ENCODE results near the gene MACF1. TPM values are rescaled to one million over a fixed set of nuclear protein-coding genes. Genes with fewer than 3 reads are reported as not detected.
"Not testable (repeated sequence)": the region's sequence is repeated elsewhere in the genome, so short reads cannot be mapped to it uniquely, and the experiment has no call there.

MACF1 gene
- total RNA-seq, 1 donor from 2014 or later = 584 TPM

DNA sequence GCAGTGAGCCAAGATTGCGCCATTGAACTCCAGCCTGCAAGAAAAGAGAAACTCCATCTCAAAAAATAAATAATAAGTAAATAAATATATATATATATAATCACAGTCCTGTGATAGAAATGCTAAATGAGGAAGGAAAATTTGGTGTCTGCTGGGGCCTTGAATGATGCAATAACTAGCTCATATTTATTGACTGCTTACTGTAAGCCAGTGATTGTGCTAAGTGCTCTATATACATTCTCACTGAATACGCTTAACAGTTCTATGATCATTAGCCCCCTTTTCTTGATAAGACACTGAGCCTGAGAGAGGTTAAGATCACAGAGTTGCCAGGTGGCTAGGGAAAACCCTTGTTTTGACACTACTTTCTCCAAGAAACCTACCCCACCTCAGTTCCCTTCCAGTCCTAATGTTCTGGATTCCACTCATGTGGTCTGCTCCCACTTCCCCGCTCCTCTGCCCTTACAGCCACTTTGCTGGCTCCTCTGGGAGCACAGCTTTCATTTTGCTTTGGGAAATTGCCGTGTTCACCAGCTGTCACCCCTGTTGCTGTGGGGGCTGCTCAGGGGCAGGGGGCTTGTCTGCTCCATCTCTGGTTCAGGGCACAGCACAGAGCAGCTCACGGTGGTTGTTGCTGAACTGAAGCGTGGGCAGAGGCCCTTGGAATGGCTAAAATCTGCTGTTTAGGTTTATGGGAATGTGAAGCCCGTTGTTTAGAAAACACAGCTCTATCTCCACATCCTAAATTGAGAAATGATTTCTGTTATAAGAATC, 284.5 kb downstream of the MACF1 start:
- DNase-seq (ENCODE audit: low read depth, low spot score) = no peak

DNA sequence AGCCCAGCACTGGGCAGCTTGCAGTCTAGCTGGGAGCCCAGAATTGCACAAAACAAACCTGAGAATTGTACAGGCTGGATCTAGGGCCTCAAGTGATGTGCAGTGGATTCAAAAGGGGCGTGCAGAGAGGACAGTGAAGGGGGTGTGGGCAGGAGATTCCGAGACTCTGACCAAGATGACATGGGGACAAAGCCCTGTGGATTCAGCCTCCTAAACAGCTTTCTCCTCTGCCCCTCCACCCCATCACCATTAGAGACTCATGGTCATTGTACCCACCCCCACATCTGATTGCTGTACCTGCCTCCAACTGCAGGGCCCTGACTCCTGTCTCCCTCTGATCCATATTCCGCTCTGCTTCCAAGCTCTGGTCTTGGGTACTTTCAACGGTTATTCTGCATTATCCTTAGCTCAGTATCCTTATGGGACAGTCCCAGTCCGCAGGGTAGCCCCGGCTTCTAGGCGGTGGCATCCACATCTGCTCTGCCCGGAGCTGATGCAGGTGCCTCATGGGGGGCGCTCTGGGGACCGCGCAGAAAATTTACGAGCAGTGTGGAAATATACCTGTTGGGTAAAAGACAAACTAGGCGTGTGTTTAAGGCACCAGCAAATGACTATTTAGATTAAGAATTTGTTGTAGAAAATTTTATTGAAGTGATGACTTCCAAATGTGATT, 285.2 kb downstream of the MACF1 start:
- DNase-seq (ENCODE audit: low read depth, low spot score) = no peak

DNA sequence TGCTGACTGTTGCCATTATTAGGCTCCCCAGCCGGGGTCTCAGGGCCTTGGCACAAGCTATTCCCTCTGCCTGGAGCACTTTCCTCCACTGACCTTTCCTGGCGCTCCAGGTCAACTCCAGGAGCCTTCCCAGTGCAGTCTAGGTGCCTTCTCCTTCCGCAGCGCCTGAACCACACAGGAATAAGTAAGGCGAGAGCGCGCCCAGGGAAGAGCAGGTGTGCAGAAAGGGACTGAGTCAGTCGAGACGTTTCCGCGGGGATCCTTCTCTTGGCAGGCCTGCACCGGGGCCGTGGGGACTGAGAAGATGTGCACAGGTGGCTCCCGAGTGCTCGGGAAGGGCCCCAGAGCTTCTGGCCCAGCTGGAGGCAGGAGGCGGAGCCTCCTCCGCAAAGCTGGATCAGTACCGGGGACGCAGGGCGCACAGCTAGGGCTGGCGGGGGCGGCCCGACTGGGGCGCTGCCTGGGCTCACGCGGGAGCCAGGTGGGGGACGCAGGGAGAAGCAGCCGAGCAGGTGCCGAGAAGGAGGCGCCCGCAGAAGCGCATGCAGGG, 286.2 kb downstream of the MACF1 start:
- DNase-seq (ENCODE audit: low read depth, low spot score) = no peak

DNA sequence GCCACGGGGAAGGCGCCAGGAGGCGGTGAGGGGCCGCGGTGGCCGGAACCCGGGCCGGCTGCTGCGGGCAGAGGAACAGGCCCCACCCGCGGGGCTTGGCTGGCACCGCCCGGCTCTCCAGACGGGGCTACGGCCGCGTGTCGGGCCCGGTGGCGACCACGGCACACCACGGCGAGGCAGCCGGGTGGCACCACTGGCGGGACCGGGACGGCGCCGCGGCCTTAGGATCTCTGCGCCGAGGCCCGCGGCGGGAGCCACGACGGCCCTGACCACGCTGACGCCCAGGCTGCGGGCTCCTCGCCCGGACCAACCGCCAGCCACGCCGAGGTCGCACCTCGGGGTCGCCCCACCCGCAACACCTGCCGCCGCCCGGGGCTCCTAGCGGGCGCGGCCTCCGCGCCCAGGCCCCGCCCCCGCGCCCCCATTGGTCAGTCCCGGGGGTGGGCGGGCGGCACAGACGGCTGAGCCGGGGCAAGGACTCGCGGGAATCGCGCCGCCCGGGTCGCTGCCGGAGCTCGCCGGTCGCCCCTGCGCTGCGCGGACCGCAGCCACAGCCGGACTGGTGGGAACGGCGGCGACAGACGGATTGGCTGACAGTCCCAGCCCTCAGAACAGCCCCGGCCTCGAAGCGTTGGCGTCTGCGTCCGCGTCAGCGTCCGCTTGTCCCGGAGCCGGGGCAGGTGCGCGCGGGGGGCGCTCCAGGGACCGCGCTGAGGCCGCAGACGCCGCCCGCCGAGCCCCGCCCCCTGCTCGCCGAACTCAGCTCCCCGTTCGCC, 286.8 kb downstream of the MACF1 start, which contains the start of gene BMP8A:
Gene BMP8A, plus strand, starts transcription at position 491 of the 776 bp plus-strand sequence. CDS start 356 bp downstream, outside the sequence.
- no peak for DNase-seq (ENCODE audit: low read depth, low spot score)

DNA sequence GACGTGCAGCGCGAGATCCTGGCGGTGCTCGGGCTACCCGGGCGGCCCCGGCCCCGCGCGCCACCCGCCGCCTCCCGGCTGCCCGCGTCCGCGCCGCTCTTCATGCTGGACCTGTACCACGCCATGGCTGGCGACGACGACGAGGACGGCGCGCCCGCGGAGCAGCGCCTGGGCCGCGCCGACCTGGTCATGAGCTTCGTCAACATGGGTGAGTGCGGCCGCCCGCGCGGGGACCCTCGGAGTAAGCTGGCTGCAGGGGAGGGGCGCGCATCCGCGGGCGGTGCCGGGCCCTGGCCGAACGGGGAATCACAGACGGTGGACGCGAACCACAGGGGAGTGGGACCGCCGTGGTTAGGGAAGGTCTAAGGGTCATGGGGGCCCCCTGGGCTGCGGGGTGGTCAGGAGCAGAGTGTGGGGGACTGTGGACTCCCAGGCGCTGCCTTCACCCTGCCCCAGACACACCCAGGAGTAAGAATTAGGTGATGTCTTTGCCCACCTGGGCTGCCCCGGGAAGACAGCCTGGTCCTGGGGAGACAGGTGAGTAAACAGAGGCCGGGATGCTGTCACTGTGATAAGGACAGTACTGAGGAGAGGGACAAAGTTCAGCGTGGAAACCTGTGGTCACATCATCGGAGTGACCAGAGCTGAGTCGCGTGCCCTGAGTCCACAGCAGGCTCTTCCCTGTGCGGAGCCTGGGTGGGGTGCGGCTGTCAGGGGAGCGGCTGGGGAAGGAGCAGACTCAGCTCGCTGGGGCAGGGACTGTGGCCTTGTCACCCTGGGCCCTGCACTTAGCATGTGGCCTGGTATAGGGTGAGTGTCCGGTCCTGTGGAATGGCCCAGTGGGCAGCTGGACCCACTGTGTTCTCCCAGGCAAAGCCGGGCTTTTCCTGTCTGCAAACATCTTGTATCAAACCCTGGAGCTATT, 287.9 kb downstream of the MACF1 start:
- DNase-seq (ENCODE audit: low read depth, low spot score) = not testable (repeated sequence)

DNA sequence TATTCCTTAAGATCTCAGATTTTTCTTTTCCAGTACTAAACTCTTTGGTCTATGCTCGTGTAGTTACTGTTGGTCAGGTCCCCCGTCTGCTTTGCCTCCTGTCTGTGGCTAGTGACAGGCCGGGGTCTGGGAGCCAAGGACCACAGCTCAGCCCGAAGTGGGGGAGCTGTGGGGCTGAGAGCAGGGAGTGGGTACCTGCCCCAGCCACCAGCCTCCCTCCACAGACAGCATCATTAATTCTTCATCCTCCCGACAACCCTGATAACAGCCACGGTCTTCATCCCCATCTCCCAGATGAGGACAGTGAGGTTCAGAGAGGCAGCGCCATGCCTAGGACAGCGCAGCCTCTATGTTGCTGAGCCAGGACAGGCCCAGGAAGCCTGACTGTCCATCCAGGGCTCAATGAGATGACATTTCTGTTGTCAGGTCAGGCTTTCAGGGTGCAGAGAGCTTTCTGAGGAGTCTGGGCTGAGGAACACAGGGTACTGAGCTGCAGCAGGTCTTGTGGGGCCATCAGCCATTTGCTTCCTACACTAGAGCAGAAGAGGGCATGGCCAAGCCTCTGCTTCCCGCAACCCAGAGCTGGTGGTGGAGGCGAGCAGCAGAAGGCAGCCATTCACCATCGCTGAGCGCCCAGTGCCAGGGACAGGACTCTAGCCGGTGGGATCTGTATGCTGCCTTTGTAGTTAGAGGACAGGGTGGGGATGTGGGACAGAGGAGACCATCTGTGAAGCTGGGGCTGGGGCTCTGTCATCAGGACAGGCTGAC, 288.7 kb downstream of the MACF1 start:
- not testable (repeated sequence) for DNase-seq (ENCODE audit: low read depth, low spot score)

DNA sequence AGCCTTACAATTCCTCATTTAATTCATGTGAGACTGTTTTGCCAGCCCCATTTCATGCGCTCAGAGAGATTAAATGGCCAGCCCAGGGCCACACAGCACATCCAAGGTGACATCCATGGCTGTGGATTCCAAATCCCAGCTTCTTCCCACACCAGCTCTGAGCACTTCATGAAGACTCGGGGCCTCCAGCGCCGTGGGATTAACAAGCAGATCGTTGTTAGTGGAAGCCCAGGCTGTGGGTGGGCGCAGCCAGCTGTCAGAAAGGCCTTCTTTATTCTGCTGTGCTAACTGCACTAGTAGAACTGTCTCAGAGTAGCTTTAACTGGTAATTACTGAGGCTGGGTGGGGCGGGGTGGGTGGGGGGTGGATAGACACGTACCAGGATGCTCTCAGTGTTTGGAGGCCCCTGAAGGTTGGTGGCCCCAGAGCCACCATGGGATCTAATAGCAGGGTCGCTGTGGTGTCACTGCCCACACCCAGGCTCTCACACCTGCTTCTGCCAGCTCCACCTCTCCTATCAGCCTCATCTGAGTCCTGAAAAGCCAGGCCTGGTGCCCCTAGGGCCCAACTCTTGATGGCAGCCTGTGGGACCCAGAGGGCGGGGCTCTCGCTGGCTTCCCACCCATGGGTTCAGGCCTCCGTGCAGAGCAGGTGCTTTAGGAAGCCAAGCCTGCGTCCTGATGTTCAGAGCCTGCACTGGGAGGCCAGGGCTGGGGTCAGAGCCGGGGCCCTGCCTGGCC, 290.3 kb downstream of the MACF1 start:
- no peak for DNase-seq (ENCODE audit: low read depth, low spot score)

DNA sequence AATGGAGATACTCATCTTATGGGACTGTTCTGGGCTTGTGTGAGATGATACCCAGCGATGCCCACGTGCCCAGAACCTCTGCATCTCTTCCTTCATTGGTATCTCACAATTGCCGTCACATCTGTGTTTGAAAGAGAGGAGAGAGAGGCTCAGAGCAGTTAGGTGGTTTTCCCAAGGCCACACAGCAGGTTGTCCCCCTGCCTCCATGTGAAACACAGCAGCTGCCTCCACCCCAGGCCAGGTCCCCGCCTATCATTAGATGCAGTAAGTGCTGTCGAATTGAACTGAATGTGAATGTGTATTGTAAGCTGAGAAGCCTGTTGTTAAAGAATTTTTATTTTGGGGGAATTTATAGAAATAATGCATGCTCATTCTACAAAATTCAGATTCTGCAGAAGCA, 292.0 kb downstream of the MACF1 start:
- DNase-seq (ENCODE audit: low read depth, low spot score) = not testable (repeated sequence)

DNA sequence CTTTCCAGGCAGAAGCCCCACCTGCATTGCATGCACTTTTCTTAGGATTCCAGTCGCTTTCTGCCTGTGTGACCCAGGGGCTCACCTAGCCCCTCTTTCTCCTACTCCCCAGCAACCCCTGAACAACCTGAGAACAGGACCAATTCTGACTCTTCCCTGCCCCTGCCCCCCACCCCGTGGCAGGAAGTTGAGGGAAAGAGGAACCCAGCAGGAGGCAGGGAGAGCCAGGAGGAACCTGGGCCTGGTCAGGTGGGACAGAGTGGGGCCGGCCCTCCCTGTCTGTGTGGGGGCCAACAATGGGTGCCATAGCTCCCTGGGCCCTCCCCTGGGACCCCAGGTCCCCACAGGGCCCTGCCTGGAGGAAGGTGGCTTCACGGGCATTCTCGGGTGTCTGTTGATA, 293.1 kb downstream of the MACF1 start:
- no peak for DNase-seq (ENCODE audit: low read depth, low spot score)

DNA sequence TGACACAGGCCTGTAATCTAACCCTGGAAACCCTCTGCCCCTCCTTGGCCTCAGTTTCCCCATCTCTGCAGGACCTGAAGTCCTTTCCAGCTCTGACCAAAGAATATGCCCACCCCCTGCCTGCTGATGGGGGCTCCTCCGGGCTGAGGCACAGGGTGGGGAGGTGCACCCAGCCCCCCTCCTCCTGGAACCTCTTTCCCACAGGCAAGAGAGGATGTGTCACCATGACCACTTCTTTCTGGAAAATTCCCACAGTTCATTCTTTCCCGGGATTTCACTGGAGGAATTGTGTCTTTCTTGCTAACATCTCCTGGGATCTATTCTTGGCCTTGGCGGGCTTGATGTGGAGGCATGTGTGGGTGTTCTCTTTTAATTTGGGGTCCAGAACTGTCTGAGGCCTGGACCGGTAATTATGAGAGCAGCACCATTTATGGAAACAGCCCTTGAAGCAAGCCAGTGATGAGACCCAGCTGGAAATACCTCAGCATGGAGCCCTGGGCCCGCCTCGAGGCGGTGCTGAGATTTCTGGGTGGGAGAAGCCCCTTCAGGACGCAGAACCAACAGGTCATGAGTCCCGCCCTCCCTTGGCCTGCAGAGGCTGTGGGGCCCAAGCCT, 293.7 kb downstream of the MACF1 start:
- DNase-seq (ENCODE audit: low read depth, low spot score) = not testable (repeated sequence)

DNA sequence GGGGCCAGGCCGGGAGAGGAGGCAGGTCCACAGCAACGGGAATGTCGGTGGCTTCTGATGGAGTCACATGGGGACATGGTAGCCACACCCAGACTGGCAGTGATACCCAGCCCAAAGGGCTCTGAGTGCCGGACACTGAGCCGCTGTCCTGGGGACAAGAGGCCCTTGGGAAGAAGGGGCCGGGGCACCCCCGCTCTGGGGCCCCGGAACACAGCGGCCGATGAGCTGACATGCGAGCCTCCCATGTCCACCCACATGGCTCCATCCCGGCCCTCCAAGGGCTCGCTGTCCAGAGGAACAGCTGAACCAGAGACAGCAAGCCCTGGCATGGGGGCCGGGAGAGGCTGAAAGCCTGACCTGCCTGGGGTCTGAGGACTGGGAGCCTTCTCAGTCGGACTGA, 294.3 kb downstream of the MACF1 start:
- DNase-seq (ENCODE audit: low read depth, low spot score) = not testable (repeated sequence)

DNA sequence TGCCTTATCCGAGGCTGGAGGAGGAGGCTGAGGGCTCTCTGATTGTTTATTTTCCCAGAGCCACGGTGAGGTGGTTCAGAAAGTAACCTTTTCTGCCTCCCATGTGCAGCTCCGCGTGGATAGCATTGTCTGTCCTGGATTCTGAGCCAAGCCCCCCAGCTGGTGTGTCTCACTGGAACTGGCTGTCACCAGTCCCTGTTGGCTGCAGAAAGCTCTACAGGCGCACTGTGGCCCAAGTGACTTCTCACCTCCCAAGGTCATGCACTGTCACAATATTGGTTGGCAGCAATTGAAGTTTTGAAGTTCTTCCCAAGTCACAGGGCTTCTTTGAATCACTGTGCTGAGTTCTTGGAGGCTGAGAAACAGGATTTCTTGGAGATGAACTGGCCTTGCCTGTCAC, 295.2 kb downstream of the MACF1 start:
- no peak for DNase-seq (ENCODE audit: low read depth, low spot score)

DNA sequence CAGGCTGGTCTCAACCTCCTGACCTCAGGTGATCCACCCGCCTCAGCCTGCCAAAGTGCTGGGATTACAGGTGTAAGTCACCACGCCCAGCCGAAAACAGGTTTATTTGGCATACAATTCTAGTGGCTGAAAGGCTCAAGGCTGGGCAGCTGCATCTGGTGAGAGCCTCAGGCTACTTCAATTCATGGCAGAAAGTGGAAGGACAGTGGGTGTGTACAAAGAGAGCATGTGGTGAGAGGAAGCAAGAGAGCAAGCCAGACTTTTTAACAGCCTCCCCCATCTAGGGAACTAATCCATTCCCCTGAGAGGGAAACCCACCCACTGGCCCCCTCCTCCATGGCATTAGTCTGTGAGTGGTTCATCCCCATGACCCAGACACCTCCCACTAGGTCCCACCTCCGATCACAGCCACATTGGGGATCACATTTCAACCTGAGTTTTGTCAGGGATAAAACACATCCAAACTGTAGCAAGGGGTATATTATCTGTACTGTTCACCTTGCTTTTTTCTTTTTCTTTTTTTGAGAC, 296.4 kb downstream of the MACF1 start:
- DNase-seq (ENCODE audit: low read depth, low spot score) = no peak

DNA sequence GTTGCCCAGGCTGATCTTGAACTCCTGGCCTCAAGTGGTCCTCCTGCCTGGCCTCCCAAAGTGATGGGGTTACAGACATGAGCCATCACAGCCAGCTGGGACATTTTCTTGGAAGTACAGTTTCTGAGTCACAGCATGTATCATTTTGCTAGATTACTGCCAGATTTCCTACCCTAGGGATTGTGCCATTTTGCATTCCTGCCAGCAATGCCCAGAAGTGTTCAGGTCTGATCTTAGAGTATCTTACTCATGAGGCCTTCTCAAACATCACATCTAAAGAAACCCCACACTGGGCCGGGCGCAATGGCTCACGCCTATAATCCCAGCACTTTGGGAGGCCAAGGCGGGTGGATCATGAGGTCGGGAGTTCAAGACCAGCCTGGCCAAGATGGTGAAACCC, 297.2 kb downstream of the MACF1 start:
- DNase-seq (ENCODE audit: low read depth, low spot score) = no peak

DNA sequence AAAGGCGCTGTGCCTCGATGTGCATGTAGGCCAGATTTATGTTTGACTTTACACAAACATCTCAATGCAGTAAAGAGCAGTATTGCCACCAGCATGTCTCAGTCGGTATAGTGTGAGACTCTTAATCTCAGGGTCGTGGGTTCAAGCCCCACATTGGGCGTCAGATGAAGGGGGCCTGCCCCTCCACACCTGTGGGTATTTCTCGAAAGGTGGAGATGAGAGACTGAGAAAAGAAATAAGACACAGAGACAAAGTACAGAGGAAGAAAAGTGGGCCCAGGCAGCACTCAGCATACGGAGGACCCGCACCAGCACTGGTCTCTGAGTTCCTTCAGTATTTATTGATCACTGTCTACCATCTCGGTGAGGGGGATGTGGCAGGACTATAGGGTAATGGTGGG, 299.9 kb downstream of the MACF1 start:
- not testable (repeated sequence) for DNase-seq (ENCODE audit: low read depth, low spot score)

DNA sequence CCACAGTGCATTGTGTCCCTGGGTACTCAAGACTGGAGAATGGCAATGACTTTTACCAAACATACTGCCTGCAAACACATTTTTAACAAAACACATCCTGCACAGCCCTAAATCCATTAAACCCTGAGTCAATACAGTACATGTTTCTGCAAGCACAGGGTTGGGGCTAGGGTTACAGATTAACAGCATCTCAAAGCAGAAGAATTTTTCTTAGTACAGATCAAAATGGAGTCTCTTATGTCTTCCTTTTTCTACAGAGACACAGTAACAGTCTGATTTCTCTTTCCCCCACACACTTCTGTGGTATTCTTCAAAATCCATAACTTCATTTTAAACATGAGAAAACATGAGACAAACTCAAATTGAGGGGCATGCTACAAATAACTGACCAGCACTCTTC, 300.8 kb downstream of the MACF1 start:
- DNase-seq (ENCODE audit: low read depth, low spot score) = no peak

DNA sequence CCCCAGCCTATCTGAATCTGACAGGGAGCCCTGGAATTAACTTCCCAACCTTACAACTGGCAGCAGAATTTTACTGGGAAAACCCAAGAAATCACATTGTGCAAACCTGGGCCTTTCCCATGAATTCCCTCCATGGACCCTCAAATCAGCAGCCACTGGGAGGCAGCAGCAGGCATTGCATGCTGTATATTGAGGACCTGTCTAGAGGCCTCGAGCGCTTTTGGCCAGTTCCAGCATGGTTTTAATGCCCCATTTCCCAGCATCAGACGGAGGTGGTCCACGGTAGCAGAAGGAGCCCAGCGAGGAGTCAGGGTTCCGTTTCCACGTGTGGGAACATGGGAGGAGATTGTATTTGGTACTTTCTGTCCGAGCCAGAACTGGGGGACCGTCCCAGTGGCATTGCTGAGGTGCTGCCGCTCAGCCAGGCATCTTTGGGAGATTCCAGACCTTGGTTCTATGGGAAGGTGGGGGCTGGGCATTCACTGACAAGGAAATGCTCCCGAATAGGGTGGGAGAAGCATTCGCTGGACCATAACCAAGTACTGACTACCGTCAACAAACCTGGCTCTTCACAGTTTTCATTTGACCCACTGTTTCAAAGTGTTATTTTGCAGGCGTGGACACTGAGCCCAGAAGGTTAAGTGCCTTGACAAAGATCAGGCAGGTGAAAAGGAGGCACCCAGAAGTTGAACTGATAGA, 302.9 kb downstream of the MACF1 start:
- no peak for DNase-seq (ENCODE audit: low read depth, low spot score)

DNA sequence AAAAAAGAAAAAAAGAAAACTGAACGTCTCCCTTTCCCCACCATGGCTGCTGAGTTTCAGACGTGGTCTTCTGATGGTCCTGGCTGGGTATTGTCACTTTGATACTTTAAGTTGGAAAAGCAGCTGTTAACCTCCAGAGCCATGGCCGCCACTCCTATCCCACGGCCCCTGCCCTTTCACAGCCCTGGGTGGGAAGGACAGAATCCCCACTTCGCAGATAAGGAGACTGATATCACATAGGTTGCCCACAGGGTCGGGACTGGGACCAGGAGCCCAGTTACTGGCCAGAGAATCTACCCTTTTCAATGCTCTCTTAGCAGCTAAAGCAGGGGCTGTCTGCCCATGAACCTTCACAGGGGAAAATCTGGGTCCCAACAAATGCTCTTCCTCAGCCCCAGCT, 303.8 kb downstream of the MACF1 start:
- no peak for DNase-seq (ENCODE audit: low read depth, low spot score)

All from pulmonary artery endothelial cell (primary cell).